ENCODE results near the gene BACH2. TPM values are rescaled to one million over a fixed set of nuclear protein-coding genes. Genes with fewer than 3 reads are reported as not detected.

The BACH2 gene
- total RNA-seq, 2 donors from 2014 or later, result 0.52 to 1.2 TPM

GRCh38 chr6:90187437-90188121 is 109.1 kb downstream of the BACH2 start:
- Histone ChIP-seq H3K36me3 (no peaks in the 10 kb centered on the region), H3K9ac (ENCODE audit: low read depth in 2 of 2, low read length in 2 of 2) (no peak overlapping the region), H3K4me1 (no peaks in the 10 kb centered on the region), H3K9me3 (no peaks in the 10 kb centered on the region), H3K27ac (no peak overlapping the region), H3K27me3 (no peaks in the 10 kb centered on the region), H3K4me3 (no peak overlapping the region)
- intact Hi-C loops (cut with DNase I), result no loop called here
- TF ChIP-seq CTCF (IDR thresholded peaks at IDR 0.05), result no peak
- no peak for DNase-seq

GRCh38 chr6:90186637-90187371 is 109.8 kb downstream of the BACH2 start:
- no peak overlapping the region for H3K4me3 ChIP-seq
- intact Hi-C loops (cut with DNase I), result no loop called here
- no peaks in the 10 kb centered on the region for H3K27me3 ChIP-seq
- no peaks in the 10 kb centered on the region for H3K4me1 ChIP-seq
- H3K36me3 ChIP-seq, result no peaks in the 10 kb centered on the region
- no peak for DNase-seq
- TF ChIP-seq CTCF (IDR thresholded peaks at IDR 0.05), result no peak
- no peaks in the 10 kb centered on the region for H3K9me3 ChIP-seq
- H3K9ac ChIP-seq (ENCODE audit: low read depth in 2 of 2, low read length in 2 of 2), result no peak overlapping the region
- no peak overlapping the region for H3K27ac ChIP-seq

GRCh38 chr6:90186026-90186425 is 110.6 kb downstream of the BACH2 start:
- H3K9ac ChIP-seq (ENCODE audit: low read depth in 2 of 2, low read length in 2 of 2), result no peak overlapping the region
- intact Hi-C loops (cut with DNase I), result no loop called here
- no peaks in the 10 kb centered on the region for H3K4me1 ChIP-seq
- no peaks in the 10 kb centered on the region for H3K27me3 ChIP-seq
- no peak for DNase-seq
- no peak overlapping the region for H3K4me3 ChIP-seq
- no peak overlapping the region for H3K27ac ChIP-seq
- TF ChIP-seq CTCF (IDR thresholded peaks at IDR 0.05), result no peak
- no peaks in the 10 kb centered on the region for H3K36me3 ChIP-seq
- H3K9me3 ChIP-seq, result no peaks in the 10 kb centered on the region

GRCh38 chr6:90184334-90185298 is 112.0 kb downstream of the BACH2 start:
- Histone ChIP-seq H3K4me3 (no peak overlapping the region), H3K27me3 (no peaks in the 10 kb centered on the region), H3K9ac (ENCODE audit: low read depth in 2 of 2, low read length in 2 of 2) (no peak overlapping the region), H3K4me1 (no peaks in the 10 kb centered on the region), H3K9me3 (no peaks in the 10 kb centered on the region), H3K36me3 (no peaks in the 10 kb centered on the region), H3K27ac (no peak overlapping the region)
- no peak for TF ChIP-seq CTCF (IDR thresholded peaks at IDR 0.05)
- DNase-seq, result no peak
- intact Hi-C loops (cut with DNase I), result no loop called here

- intact Hi-C loops (cut with DNase I), result no loop called here
- Histone ChIP-seq H3K27ac (no peak overlapping the region), H3K27me3 (no peaks in the 10 kb centered on the region), H3K4me1 (peaks cover 3% of the 10 kb centered on the region), H3K9ac (ENCODE audit: low read depth in 2 of 2, low read length in 2 of 2) (no peak overlapping the region), H3K36me3 (no peaks in the 10 kb centered on the region), H3K4me3 (no peak overlapping the region), H3K9me3 (no peaks in the 10 kb centered on the region)
- no peak for DNase-seq
- no peak for TF ChIP-seq CTCF (IDR thresholded peaks at IDR 0.05)
These were observed 112.9 kb downstream of the BACH2 start for GRCh38 chr6:90183587-90184333.
